GM12801 (cell line): ENCODE measurements around the gene NCAPD3.

Experiments used
- CTCF ChIP-seq: IDR thresholded peaks from one replicate; pipeline ENCODE4 v1.5.1; 2011; ENCODE audit warnings: control low read depth; ENCODE audit not compliant: insufficient read length; ENCODE audit errors: extremely low read depth

NCAPD3 gene, protein sequence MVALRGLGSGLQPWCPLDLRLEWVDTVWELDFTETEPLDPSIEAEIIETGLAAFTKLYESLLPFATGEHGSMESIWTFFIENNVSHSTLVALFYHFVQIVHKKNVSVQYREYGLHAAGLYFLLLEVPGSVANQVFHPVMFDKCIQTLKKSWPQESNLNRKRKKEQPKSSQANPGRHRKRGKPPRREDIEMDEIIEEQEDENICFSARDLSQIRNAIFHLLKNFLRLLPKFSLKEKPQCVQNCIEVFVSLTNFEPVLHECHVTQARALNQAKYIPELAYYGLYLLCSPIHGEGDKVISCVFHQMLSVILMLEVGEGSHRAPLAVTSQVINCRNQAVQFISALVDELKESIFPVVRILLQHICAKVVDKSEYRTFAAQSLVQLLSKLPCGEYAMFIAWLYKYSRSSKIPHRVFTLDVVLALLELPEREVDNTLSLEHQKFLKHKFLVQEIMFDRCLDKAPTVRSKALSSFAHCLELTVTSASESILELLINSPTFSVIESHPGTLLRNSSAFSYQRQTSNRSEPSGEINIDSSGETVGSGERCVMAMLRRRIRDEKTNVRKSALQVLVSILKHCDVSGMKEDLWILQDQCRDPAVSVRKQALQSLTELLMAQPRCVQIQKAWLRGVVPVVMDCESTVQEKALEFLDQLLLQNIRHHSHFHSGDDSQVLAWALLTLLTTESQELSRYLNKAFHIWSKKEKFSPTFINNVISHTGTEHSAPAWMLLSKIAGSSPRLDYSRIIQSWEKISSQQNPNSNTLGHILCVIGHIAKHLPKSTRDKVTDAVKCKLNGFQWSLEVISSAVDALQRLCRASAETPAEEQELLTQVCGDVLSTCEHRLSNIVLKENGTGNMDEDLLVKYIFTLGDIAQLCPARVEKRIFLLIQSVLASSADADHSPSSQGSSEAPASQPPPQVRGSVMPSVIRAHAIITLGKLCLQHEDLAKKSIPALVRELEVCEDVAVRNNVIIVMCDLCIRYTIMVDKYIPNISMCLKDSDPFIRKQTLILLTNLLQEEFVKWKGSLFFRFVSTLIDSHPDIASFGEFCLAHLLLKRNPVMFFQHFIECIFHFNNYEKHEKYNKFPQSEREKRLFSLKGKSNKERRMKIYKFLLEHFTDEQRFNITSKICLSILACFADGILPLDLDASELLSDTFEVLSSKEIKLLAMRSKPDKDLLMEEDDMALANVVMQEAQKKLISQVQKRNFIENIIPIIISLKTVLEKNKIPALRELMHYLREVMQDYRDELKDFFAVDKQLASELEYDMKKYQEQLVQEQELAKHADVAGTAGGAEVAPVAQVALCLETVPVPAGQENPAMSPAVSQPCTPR (N-terminal part only)

GRCh38 chr11:134223836-134224709, at the start of gene NCAPD3, which contains the start of gene VPS26B:
NCAPD3 (minus strand) TSS chr11:134223967; CDS start chr11:134223926, 41 bp downstream.
VPS26B (plus strand) TSS chr11:134224671; CDS start chr11:134225123, 452 bp downstream.
- TF ChIP-seq CTCF, result no peak

- TF ChIP-seq CTCF, result no peak
Measured at GRCh38 chr11:134273317-134273712, 49.5 kb upstream of the NCAPD3 start.

- TF ChIP-seq CTCF, result no peak
Measured at GRCh38 chr11:134272381-134273316, 48.9 kb upstream of the NCAPD3 start.

DNA sequence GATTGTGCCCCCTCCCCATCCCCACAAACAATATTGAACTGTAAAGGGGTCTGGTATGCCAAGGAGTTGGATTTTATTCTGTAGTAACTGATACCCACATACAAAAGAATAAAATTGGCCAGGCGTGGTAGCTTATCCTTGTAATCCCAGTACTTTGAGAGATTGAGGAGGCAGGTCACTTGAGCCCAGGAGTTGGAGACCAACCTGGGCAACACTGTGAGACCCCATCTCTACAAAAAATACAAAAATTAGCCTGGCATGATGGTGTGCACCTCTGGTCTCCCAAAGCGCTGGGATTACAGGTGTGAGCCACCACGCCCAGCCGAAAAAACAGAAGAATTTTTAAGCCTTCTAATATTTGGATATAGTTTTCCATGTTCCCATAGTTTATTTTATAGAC, 48.2 kb upstream of the NCAPD3 start:
- no peak for TF ChIP-seq CTCF

GRCh38 chr11:134270250-134270714, 46.5 kb upstream of the NCAPD3 start:
- TF ChIP-seq CTCF, result no peak

DNA sequence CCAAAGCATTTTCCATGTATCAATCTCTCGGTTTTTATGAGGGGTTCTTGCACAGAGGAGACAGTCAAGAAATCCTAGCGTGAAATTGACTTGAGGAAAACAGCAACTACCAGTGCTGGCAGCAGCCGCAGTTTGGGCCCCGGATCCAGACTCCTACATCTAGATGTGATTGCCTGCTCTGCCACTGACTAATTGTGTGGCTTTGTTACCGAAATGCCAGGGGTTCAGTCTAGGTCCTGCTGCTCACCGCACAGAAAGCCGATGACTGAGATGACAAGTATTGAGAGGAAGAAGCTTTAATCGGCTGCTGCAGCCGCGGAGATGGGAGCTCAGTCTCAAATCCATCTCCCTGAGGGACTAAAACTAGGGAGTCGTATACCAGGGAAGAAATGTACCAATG, 44.2 kb upstream of the NCAPD3 start:
- TF ChIP-seq CTCF, result no peak
